Hematopoietic multipotent progenitor cell treated with erythropoietin and hydrocortisone succinate and interleukin-3 and kit ligand, for 8 days (in vitro differentiated cells): Measurements from ENCODE around the gene UGT3A1.

Experiments
- DNase-seq: peaks from one replicate; pipeline ENCODE4 v3.0.0-alpha.2; 2015

UGT3A1 gene

GRCh38 chr5:35904443-35905132 is 86.6 kb downstream of the UGT3A1 start:
- no peak for DNase-seq

DNA sequence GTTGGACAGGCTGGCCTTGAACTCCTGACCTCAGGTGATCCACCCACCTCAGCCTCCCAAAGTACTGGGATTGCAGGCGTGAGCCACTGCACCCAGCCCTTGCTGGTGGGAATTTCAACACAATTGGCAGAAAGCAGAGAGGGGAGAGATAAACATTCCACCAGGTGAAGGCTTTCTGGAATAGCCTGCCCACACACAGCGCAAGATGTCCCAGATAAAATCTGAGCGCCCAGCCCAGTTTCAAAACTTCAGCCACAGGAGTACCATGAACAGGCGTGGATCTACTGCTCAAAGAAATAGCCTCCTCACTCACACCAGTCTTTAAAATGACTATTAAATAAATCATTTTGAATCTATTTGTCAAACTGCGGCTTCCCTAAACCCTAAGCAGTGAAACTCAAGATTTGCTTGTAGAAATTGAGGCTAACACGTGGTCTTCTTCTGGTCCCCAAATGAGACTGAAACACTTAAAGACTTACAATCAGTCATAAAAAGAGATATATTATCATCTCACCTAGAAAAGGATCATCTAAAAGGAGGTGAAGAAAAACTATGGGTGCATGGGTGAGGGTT is 87.5 kb downstream of the UGT3A1 start:
- no peak for DNase-seq

DNA sequence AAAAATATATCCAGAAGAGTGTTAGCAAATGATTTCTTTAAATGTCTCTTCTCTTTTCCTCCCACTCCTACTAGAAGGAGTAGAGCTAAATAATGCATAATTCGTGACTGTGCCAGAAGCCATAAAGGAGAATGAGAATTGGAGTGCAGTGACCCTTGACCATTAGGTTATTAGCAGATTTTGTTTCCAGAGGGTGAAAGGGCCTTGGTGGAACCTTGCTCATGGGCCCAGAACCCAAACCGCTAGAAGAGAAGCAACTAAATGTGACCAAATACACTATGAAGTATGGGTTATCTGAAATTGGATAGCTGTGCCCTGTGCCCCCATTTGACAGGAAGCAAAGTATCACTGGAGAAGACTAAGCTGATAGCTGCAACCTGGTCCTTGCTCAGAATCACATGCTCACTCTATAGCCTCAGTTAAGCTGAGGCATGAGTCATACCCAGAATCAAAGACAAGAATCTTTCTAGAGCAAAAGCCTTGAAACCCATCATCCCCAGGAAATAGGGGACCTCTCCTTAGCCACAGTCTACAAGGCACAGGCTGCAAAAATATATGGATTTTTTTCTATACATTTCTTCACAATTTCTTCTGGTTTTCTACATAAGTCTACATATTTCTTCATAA is 89.0 kb downstream of the UGT3A1 start:
- no peak for DNase-seq
